ENCODE measurements around the gene TNS3.

GRCh38 chr7:47352394-47352968 lies 229.4 kb downstream of the TNS3 start:
- TF ChIP-seq FOXP2 (optimal IDR thresholded peaks at IDR 0.05; ENCODE audit: control extremely low read depth, extremely low read length, insufficient read depth) (no peak), POLR2AphosphoS5 (IDR thresholded peaks at IDR 0.05; ENCODE audit: borderline replicate concordance, low read depth, low read length) (no peak), EZH2 (IDR thresholded peaks at IDR 0.05) (no peak)
